Measurements from ENCODE around the gene METRN.
A peak's percentile ranks its signal among the peaks of the same experiment; 100 is the strongest.

METRN gene

DNA sequence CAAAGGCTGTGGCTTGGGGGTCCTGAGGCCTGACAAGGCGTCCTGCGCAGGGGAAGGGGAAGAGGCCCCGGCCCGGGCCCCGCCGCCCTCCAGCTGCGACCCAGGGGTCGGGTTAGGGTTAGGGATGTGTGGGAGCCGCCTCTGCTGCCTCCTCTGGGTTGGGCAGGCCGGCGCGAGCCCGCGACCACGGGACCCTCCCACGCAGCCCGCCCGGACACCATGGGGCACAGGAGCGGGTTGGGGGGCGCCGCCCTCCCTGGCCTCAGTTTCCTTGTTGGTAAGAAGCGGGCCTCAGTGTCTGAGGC, 25.5 kb downstream of the METRN start:
- Histone ChIP-seq H3K4me1 (ENCODE audit: control insufficient read depth, insufficient read depth, low read length) (0 out of 2 replicates have a peak, but pooled peaks cover 2% of the 10 kb centered on the region), H3K27ac (ENCODE audit: extremely low read depth, low read depth, low read length) (peak overlapping the region; percentile 67; the same call in 1 of the 2 replicates), H3K36me3 (ENCODE audit: control insufficient read depth in 2 of 2, insufficient read depth in 1 of 2, low read length in 2 of 2) (peaks cover 3 to 30% of the 10 kb centered on the region in 2 experiments; a peak in 2 of 3 replicates), H3K9me3 (ENCODE audit: control insufficient read depth, insufficient read depth, low read depth, low read length) (no peaks in the 10 kb centered on the region), H3K4me3 (ENCODE audit: low read depth, low read length) (peak overlapping the region; percentile 80)
- ChIA-PET CTCF (interaction anchor here (0.9 to 3.2 kb wide), 10 partner anchors 8 to 66 kb away, joined by 3 to 16 read pairs (median 4); partner anchors contain the start of gene ANTKMT), POLR2A (interaction anchor here (0.8 to 1.7 kb wide), 7 partner anchors 9 to 48 kb away, joined by 3 to 11 read pairs (median 4); partner anchors contain the start of genes ANTKMT and CHTF18)
- TF ChIP-seq HOXA7 (CRISPR knock-in tag; IDR thresholded peaks at IDR 0.05; ENCODE audit: borderline replicate concordance) (no peak), ZBTB17 (tag by site-specific recombination; IDR thresholded peaks at IDR 0.05) (no peak), EGR2 (tag by site-specific recombination; IDR thresholded peaks at IDR 0.05; ENCODE audit: low read depth) (peak; percentile 87), ZNF664 (tag by site-specific recombination; IDR thresholded peaks at IDR 0.05) (no peak), ZFP3 (tag by site-specific recombination; IDR thresholded peaks at IDR 0.05; ENCODE audit: low read depth) (no peak), SP3 (tag by site-specific recombination; IDR thresholded peaks at IDR 0.05) (no peak), SCRT1 (tag by site-specific recombination; IDR thresholded peaks at IDR 0.05; ENCODE audit: borderline replicate concordance) (no peak), REPIN1 (tag by site-specific recombination; IDR thresholded peaks at IDR 0.05; ENCODE audit: low read depth) (no peak), ZNF837 (tag by site-specific recombination; IDR thresholded peaks at IDR 0.05) (no peak), SP7 (tag by site-specific recombination; IDR thresholded peaks at IDR 0.05) (no peak), ZNF394 (tag by site-specific recombination; IDR thresholded peaks at IDR 0.05; ENCODE audit: borderline replicate concordance) (no peak), ZFP69B (tag by site-specific recombination; IDR thresholded peaks at IDR 0.05) (no peak), ZNF112 (tag by site-specific recombination; IDR thresholded peaks at IDR 0.05) (no peak), ZBTB20 (tag by site-specific recombination; IDR thresholded peaks at IDR 0.05) (no peak), ZFP41 (tag by site-specific recombination; IDR thresholded peaks at IDR 0.05; ENCODE audit: borderline replicate concordance) (no peak), GLIS2 (tag by site-specific recombination; IDR thresholded peaks at IDR 0.05) (peak; percentile 15; the same call in 1 of the 2 replicates), ZBTB48 (tag by site-specific recombination; IDR thresholded peaks at IDR 0.05) (peak; percentile 84), ZNF843 (tag by site-specific recombination; IDR thresholded peaks at IDR 0.05) (no peak), ZFHX2 (tag by site-specific recombination; conservative IDR thresholded peaks at IDR 0.05) (peak; percentile 70), ZNF2 (tag by site-specific recombination; IDR thresholded peaks at IDR 0.05) (no peak)
- TF ChIP-seq, protein P1, sequence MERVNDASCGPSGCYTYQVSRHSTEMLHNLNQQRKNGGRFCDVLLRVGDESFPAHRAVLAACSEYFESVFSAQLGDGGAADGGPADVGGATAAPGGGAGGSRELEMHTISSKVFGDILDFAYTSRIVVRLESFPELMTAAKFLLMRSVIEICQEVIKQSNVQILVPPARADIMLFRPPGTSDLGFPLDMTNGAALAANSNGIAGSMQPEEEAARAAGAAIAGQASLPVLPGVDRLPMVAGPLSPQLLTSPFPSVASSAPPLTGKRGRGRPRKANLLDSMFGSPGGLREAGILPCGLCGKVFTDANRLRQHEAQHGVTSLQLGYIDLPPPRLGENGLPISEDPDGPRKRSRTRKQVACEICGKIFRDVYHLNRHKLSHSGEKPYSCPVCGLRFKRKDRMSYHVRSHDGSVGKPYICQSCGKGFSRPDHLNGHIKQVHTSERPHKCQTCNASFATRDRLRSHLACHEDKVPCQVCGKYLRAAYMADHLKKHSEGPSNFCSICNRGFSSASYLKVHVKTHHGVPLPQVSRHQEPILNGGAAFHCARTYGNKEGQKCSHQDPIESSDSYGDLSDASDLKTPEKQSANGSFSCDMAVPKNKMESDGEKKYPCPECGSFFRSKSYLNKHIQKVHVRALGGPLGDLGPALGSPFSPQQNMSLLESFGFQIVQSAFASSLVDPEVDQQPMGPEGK (tag by site-specific recombination; IDR thresholded peaks at IDR 0.05) = no peak
- TF ChIP-seq, protein P2, sequence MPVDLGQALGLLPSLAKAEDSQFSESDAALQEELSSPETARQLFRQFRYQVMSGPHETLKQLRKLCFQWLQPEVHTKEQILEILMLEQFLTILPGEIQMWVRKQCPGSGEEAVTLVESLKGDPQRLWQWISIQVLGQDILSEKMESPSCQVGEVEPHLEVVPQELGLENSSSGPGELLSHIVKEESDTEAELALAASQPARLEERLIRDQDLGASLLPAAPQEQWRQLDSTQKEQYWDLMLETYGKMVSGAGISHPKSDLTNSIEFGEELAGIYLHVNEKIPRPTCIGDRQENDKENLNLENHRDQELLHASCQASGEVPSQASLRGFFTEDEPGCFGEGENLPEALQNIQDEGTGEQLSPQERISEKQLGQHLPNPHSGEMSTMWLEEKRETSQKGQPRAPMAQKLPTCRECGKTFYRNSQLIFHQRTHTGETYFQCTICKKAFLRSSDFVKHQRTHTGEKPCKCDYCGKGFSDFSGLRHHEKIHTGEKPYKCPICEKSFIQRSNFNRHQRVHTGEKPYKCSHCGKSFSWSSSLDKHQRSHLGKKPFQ (tag by site-specific recombination; IDR thresholded peaks at IDR 0.05) = no peak
- TF ChIP-seq, protein P3, sequence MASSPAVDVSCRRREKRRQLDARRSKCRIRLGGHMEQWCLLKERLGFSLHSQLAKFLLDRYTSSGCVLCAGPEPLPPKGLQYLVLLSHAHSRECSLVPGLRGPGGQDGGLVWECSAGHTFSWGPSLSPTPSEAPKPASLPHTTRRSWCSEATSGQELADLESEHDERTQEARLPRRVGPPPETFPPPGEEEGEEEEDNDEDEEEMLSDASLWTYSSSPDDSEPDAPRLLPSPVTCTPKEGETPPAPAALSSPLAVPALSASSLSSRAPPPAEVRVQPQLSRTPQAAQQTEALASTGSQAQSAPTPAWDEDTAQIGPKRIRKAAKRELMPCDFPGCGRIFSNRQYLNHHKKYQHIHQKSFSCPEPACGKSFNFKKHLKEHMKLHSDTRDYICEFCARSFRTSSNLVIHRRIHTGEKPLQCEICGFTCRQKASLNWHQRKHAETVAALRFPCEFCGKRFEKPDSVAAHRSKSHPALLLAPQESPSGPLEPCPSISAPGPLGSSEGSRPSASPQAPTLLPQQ (tag by site-specific recombination; IDR thresholded peaks at IDR 0.05) = no peak
- TF ChIP-seq, protein P4, sequence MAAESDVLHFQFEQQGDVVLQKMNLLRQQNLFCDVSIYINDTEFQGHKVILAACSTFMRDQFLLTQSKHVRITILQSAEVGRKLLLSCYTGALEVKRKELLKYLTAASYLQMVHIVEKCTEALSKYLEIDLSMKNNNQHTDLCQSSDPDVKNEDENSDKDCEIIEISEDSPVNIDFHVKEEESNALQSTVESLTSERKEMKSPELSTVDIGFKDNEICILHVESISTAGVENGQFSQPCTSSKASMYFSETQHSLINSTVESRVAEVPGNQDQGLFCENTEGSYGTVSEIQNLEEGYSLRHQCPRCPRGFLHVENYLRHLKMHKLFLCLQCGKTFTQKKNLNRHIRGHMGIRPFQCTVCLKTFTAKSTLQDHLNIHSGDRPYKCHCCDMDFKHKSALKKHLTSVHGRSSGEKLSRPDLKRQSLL (tag by site-specific recombination; IDR thresholded peaks at IDR 0.05) = no peak

Measured in HEK293 (cell line).